H1 (cell line): ENCODE measurements around the gene RNF144A. TPM values are rescaled to one million over a fixed set of nuclear protein-coding genes. Genes with fewer than 3 reads are reported as not detected.

ENCODE experiments used
- GABPA ChIP-seq: IDR thresholded peaks from 2 replicates; pipeline ENCODE4 v1.6.1; 2011; ENCODE audit warnings: mild to moderate bottlenecking, low read length, moderate library complexity, borderline replicate concordance; ENCODE audit not compliant: insufficient read depth
- KDM1A ChIP-seq: fragments of 200-600, 300-600 bp; sonication (generic); IDR thresholded peaks from 2 replicates; pipeline ENCODE4 v1.7.1; 2016; ENCODE audit warnings: mild to moderate bottlenecking, low read length, borderline replicate concordance
- NANOG ChIP-seq: IDR thresholded peaks from 2 replicates; pipeline ENCODE4 v1.6.1; 2011; ENCODE audit warnings: low read length, low read depth, mild to moderate bottlenecking, inconsistent platforms; ENCODE audit not compliant: insufficient read depth, poor library complexity, severe bottlenecking
- SIN3A ChIP-seq, 2 experiments: IDR thresholded peaks in 1 of 2; conservative IDR thresholded peaks in 1 of 2; 2 replicates each; pipeline ENCODE4 v1.6.1; 2011 to 2012; ENCODE audit warnings: low read length in 2 of 2, improper control_type of control experiment in 1 of 2, low read depth in 1 of 2, mild to moderate bottlenecking in 1 of 2
- SP4 ChIP-seq: IDR thresholded peaks from 2 replicates; pipeline ENCODE4 v1.6.1; 2012; ENCODE audit warnings: low read length, inconsistent platforms
- polyA plus RNA-seq, 7 experiments: library from polyadenylated mRNA; depleted of rRNA in 3 of 7; stranded (reverse) in 5 of 7; unstranded in 2 of 7; fragments of >200 nt in 5 of 7; fragments of 200-250 nt in 2 of 7; gene quantifications; 1 replicate in 5 of 7; 2 replicates in 1 of 7; 4 replicates in 1 of 7; pipeline versions ENCODE4 v1.2.1 to v1.2.3, GENCODE V29; 2011 to 2013; ENCODE audit warnings: missing spikeins in 2 of 7, mixed read lengths in 2 of 7
- total RNA-seq: library from RNA; stranded (reverse); fragmentation: NEBNext Ultra II Directional; extraction: Animal tissue kit (Norgen Biotek cat#: 25700); gene quantifications from 2 replicates; pipeline ENCODE4 v1.2.1, GENCODE V29; 2021

Gene RNF144A
- total and polyA plus RNA-seq, 2 of the 8 experiments (the other 6 are each of a cell fraction or from before 2014, with no cell fraction given) = 14.0 to 15.0 TPM

DNA sequence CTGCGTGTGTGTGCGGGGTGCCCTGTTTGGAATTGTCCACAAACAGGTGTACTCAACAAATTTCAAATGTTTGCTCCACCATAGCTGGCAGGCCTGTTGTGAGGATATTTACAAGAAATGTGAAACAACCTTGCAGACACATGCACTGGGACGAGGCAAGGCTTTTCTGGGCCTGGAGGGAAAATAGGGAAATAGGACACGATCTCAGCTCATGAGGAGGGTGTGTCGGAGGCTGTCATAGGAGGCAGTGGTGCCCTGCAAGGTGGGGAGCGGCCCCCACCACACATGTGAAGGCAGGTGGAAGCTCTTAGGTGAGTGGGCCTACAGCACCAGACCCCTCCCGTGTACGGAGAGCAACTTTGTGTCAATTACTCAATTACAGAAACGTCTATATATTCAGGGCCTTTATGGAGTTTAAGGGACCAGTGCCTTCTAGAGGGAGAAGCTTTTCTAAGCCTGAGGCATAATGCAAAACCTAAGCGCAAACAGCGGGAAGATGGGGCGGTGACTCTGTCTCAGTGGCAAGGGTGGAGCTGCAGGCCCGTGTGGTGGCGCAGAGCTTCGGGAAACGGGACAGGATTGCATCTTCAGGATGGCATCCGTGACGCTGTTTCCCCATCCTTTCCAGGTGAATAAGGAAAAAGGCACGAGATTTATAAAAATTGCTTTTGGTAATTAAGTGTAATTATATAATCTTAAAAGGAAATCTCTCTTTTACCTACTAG, 48.0 kb downstream of the RNF144A start (continued):
- TF ChIP-seq GABPA (no peak), SP4 (no peak), KDM1A (no peak), SIN3A (conservative IDR thresholded peaks at IDR 0.05 in 1 of 2, IDR thresholded peaks at IDR 0.05 in 1 of 2; ENCODE audit: low read depth in 1 of 2, low read length in 2 of 2) (no peak), NANOG (no peak)
